ENCODE data around the gene HDAC2. TPM values are rescaled to one million over a fixed set of nuclear protein-coding genes. Genes with fewer than 3 reads are reported as not detected.

Gene HDAC2
- total and polyA plus RNA-seq, 2 of the 13 experiments (the other 11 are each of a cell fraction or from before 2014, with no cell fraction given): 99.6 to 114 TPM

GRCh38 chr6:113936093-113936934 is 34.6 kb downstream of the HDAC2 start:
- CTCF ChIA-PET (ENCODE audit: low intra/inter-chr PET ratio, low total read pairs): interaction anchor here (2.1 kb wide), 1 partner anchor 1156 kb away, joined by 12 read pairs; no protein-coding TSS in a partner anchor
- intact Hi-C loops (cut with micrococcal nuclease; ENCODE audit: unreplicated experiment): loop anchor here (1.0 kb wide), 1 partner anchor 1156 kb away; no protein-coding TSS in a partner anchor
- Histone ChIP-seq H3K9ac (ENCODE audit: insufficient read depth, low read depth, low read length) (no peak overlapping the region), H3K79me2 (ENCODE audit: insufficient read depth, low read length) (no peaks in the 10 kb centered on the region), H3K9me3 (ENCODE audit: low read length) (no peaks in the 10 kb centered on the region), H3K27me3 (ENCODE audit: control insufficient read depth in 1 of 2, insufficient read depth in 2 of 2, low read length in 2 of 2) (no peaks in the 10 kb centered on the region), H3K4me3 (replicated peaks in 1 of 3; ENCODE audit: insufficient read depth in 1 of 3, low read depth in 2 of 3, low read length in 3 of 3) (no peak overlapping the region), H3K27ac (ENCODE audit: extremely low read length, insufficient read depth, low read length) (no peak overlapping the region), H3K4me1 (ENCODE audit: insufficient read depth, low read length) (no peaks in the 10 kb centered on the region), H3K4me2 (ENCODE audit: low read depth, low read length) (no peak overlapping the region), H2AFZ (ENCODE audit: low read length) (no peak overlapping the region), H3K36me3 (replicated peaks in 1 of 2; ENCODE audit: control insufficient read depth in 1 of 2, insufficient read depth in 2 of 2, low read length in 2 of 2) (peaks cover 0 to 24% of the 10 kb centered on the region in 2 experiments; a peak in 4 of 5 replicates), H4K20me1 (ENCODE audit: insufficient read depth, low read length) (0 out of 2 replicates have a peak, but pooled peaks cover 2% of the 10 kb centered on the region)
- WGBS (ENCODE audit: low lambda C conversion rate): 94% methylated on average over 6 of the region's 6 CpGs
- POLR2A ChIA-PET: no interaction called here
- TF ChIP-seq STAG1 (CRISPR knock-in tag; IDR thresholded peaks at IDR 0.05) (peak; percentile 56), RFXANK (CRISPR knock-in tag; IDR thresholded peaks at IDR 0.05) (no peak), CTCF (CRISPR knock-in tag; IDR thresholded peaks at IDR 0.05) (peak; percentile 58), ZMYM4 (CRISPR knock-in tag; IDR thresholded peaks at IDR 0.05) (no peak), SMC3 (IDR thresholded peaks at IDR 0.05; ENCODE audit: low read length) (peak; percentile 42; the same call in 1 of the 2 replicates)
- FAIRE-seq (peak; percentile 50), ATAC-seq (peak; percentile 80), DNase-seq (ENCODE audit: low spot score) (peak; percentile 50)
- in situ Hi-C loops (cut with HindIII; ENCODE audit: extremely low pct_ligation_motif_present, low pct_unique_long_range_greater_than_20kb): no loop called here
- no TSS peak for BruUV-seq (replicated peaks)

DNA sequence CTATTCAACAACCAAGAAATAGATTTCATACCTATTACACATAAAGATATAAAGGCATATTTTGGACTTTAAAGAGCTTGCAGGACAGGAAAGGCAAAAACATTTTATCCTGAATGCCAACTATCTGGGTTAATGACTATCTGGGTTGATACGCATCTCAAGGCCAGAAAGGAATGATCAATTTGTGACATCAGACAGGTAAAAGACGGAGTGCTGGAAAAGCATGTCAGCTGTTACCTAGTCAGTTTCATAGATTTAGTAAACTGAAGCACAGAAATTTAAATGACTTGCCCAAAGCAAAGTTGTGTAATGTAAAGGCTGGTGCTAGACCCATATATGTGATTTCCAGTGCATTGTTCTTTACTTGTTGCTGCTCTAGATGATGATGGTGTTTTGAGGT is 36.8 kb downstream of the HDAC2 start:
- ATAC-seq: no peak
- TF ChIP-seq ZNF382 (CRISPR knock-in tag; IDR thresholded peaks at IDR 0.05; ENCODE audit: borderline replicate concordance) (no peak), SUZ12 (IDR thresholded peaks at IDR 0.05; ENCODE audit: low read depth, low read length) (no peak), AHR (CRISPR knock-in tag; IDR thresholded peaks at IDR 0.05) (no peak), HNF4G (IDR thresholded peaks at IDR 0.05; ENCODE audit: borderline replicate concordance, low read depth, low read length) (no peak), HNF4G (CRISPR knock-in tag; IDR thresholded peaks at IDR 0.05; ENCODE audit: borderline replicate concordance, low read depth) (no peak), SP4 (CRISPR knock-in tag; IDR thresholded peaks at IDR 0.05) (no peak), ONECUT2 (CRISPR knock-in tag; IDR thresholded peaks at IDR 0.05) (no peak), NR2C2 (CRISPR knock-in tag; IDR thresholded peaks at IDR 0.05; ENCODE audit: borderline replicate concordance) (no peak), POGZ (CRISPR knock-in tag; IDR thresholded peaks at IDR 0.05) (no peak), ZNF577 (CRISPR knock-in tag; IDR thresholded peaks at IDR 0.05; ENCODE audit: borderline replicate concordance, low read depth) (no peak), ZFP36 (IDR thresholded peaks at IDR 0.05; ENCODE audit: borderline replicate concordance, low read depth, low read length, partially characterized antibody) (no peak), NFATC3 (CRISPR knock-in tag; IDR thresholded peaks at IDR 0.05) (no peak), TAF1 (CRISPR knock-in tag; IDR thresholded peaks at IDR 0.05) (no peak)

More for the DNA sequence above, 36.8 kb downstream of the HDAC2 start:
- no peaks in the 10 kb centered on the region for H3K4me1 ChIP-seq (ENCODE audit: insufficient read depth, low read length)
- H2AFZ ChIP-seq (ENCODE audit: low read length): no peak overlapping the region
- H4K20me1 ChIP-seq (ENCODE audit: insufficient read depth, low read length): 0 out of 2 replicates have a peak, but pooled peaks cover 2% of the 10 kb centered on the region
- H3K4me2 ChIP-seq (ENCODE audit: low read depth, low read length): no peak overlapping the region
- intact Hi-C loops (cut with micrococcal nuclease; ENCODE audit: unreplicated experiment): no loop called here
- ChIA-PET POLR2A (no interaction called here), CTCF (ENCODE audit: low intra/inter-chr PET ratio, low total read pairs) (no interaction called here)
- FAIRE-seq: no peak
- BruUV-seq (replicated peaks): no TSS peak
- no peaks in the 10 kb centered on the region for H3K9me3 ChIP-seq (ENCODE audit: low read length)
- 97% methylated on average over 2 of the region's 2 CpGs for WGBS (ENCODE audit: low lambda C conversion rate)
- in situ Hi-C loops (cut with HindIII; ENCODE audit: extremely low pct_ligation_motif_present, low pct_unique_long_range_greater_than_20kb): no loop called here
- no peaks in the 10 kb centered on the region for H3K79me2 ChIP-seq (ENCODE audit: insufficient read depth, low read length)
- no peak for DNase-seq (ENCODE audit: low spot score)
- no peak overlapping the region for H3K9ac ChIP-seq (ENCODE audit: insufficient read depth, low read depth, low read length)
- H3K36me3 ChIP-seq (replicated peaks in 1 of 2; ENCODE audit: control insufficient read depth in 1 of 2, insufficient read depth in 2 of 2, low read length in 2 of 2): peaks cover 0 to 4% of the 10 kb centered on the region in 2 experiments; a peak in 2 of 5 replicates
- no peak overlapping the region for H3K27ac ChIP-seq (ENCODE audit: extremely low read length, insufficient read depth, low read length)
- no peak overlapping the region for H3K4me3 ChIP-seq (replicated peaks in 1 of 3; ENCODE audit: insufficient read depth in 1 of 3, low read depth in 2 of 3, low read length in 3 of 3)
- no peaks in the 10 kb centered on the region for H3K27me3 ChIP-seq (ENCODE audit: control insufficient read depth in 1 of 2, insufficient read depth in 2 of 2, low read length in 2 of 2)
